Common myeloid progenitor, CD34-positive (primary cell): ENCODE data around the gene LRRC8A.
A peak's percentile ranks its signal among the peaks of the same experiment; 100 is the strongest.

Experiments
- CTCF ChIA-PET: fragments of 350-600 bp; sonication (Branson Sonifier 250); formaldehyde crosslinking; loops from one replicate; lab custom pipeline; 2021; ENCODE audit warnings: antibody characterized with exemption; lab: Charles Lee
- POLR2A ChIA-PET: fragments of 350-600 bp; sonication (Branson Sonifier 250); formaldehyde crosslinking; loops from one replicate; lab custom pipeline; 2021; ENCODE audit warnings: antibody characterized with exemption; lab: Charles Lee
- DNase-seq, 3 donors: peaks; one replicate each; pipeline versions ENCODE4 v3.0.0 to v3.0.0-alpha.2; 2013
- H3K27ac ChIP-seq, 2 experiments: 1 replicate in 1 of 2; 2 replicates in 1 of 2; pipeline ENCODE4 v1.7.0; 2013; ENCODE audit warnings: inconsistent platforms in 2 of 2, low read length in 2 of 2, mild to moderate bottlenecking in 2 of 2, low read depth in 1 of 2, moderate library complexity in 1 of 2; ENCODE audit not compliant: severe bottlenecking in 2 of 2, insufficient read depth in 1 of 2, poor library complexity in 1 of 2
- H3K27me3 ChIP-seq, 5 experiments: replicated peaks in 2 of 5; 1 replicate in 3 of 5; 2 replicates in 2 of 5; pipeline versions ENCODE4 v1.6.1 to v1.7.0; 2013; ENCODE audit warnings: low read length in 4 of 5, mild to moderate bottlenecking in 2 of 5, moderate library complexity in 2 of 5, inconsistent platforms in 1 of 5; ENCODE audit not compliant: insufficient read depth in 5 of 5, control insufficient read depth in 4 of 5
- H3K36me3 ChIP-seq, 4 experiments: 1 replicate in 2 of 4; 2 replicates in 2 of 4; pipeline versions ENCODE4 v1.6.1 to v1.7.0; 2013; ENCODE audit warnings: low read length in 3 of 4, control low read depth in 1 of 4, mild to moderate bottlenecking in 1 of 4; ENCODE audit not compliant: control insufficient read depth in 4 of 4, insufficient read depth in 4 of 4
- H3K4me1 ChIP-seq, 4 experiments: 1 replicate in 3 of 4; 2 replicates in 1 of 4; pipeline versions ENCODE4 v1.6.1 to v1.7.1; 2013; ENCODE audit warnings: low read length in 3 of 4, mild to moderate bottlenecking in 3 of 4, control low read depth in 1 of 4, inconsistent platforms in 1 of 4, moderate library complexity in 1 of 4; ENCODE audit not compliant: control insufficient read depth in 4 of 4, insufficient read depth in 4 of 4; ENCODE audit errors: control extremely low read depth in 1 of 4
- H3K4me3 ChIP-seq, 7 experiments: 1 replicate in 4 of 7; 2 replicates in 3 of 7; pipeline versions ENCODE4 v1.5.1 to v1.7.0; 2013; ENCODE audit warnings: mild to moderate bottlenecking in 7 of 7, low read length in 6 of 7, moderate library complexity in 6 of 7, inconsistent platforms in 2 of 7, low read depth in 2 of 7, control low read depth in 1 of 7; ENCODE audit not compliant: insufficient read depth in 4 of 7, control insufficient read depth in 1 of 7; ENCODE audit errors: extremely low read depth in 1 of 7
- H3K9me3 ChIP-seq, 5 experiments: 1 replicate in 4 of 5; 2 replicates in 1 of 5; pipeline versions ENCODE4 v1.6.1 to v1.7.1; 2013; ENCODE audit warnings: low read length in 4 of 5, mild to moderate bottlenecking in 2 of 5, inconsistent platforms in 1 of 5, low read depth in 1 of 5, moderate library complexity in 1 of 5; ENCODE audit not compliant: control insufficient read depth in 4 of 5, insufficient read depth in 2 of 5; ENCODE audit errors: control extremely low read depth in 1 of 5
- WGBS: methylation state at CpG from one replicate; pipeline ENCODE4 v1.1.5; 2013; ENCODE audit not compliant: insufficient coverage; 5-methylcytosine and 5-hydroxymethylcytosine counted together

The LRRC8A gene

DNA sequence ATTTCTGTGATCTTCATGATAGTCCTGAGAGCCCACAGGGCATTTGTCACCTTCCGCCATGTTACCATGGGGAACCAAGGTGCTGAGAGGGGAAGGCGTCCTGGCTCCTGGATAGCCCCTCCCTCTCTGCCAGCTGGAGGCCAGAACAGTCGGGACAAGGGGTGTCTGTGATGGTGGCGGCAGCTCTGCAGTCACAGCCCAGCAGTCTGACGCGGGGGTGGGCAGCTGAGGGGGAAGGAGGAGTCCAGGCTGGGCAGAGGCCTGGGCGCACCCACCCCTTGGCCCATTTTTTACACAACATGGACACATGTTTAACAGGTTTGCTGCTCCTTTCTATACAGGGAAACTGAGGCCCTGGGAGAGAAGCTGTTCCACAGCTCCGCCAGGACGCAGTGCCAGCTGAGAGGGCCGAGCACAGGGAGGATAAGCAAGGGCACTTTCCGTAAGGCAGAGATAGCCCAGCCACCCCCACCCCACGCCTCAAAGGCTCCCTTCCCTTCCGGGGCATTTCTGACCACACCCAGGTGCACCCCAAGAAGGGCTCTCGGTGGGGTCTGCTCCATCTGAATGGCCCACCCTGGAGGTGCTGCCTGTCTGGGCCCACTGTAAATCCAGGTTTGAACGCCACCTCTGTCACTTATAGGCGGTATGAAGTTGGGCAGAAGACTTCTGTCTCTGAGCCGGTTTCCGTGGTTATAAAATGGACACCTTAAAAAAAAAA lies 17.1 kb downstream of the LRRC8A start:
- POLR2A ChIA-PET = no interaction called here
- WGBS = 89% methylated on average over 14 of the region's 18 CpGs
- Histone ChIP-seq H3K27me3 (no peaks in the 10 kb centered on the region), H3K36me3 (peaks cover 0 to 8% (median 7%) of the 10 kb centered on the region in 4 experiments), H3K27ac (peak overlapping the region in 1 of 2 experiments; percentile 60), H3K4me1 (peaks cover 8 to 55% (median 49%) of the 10 kb centered on the region in 4 experiments), H3K4me3 (peak overlapping the region in 1 of 7 experiments; percentile 38), H3K9me3 (no peaks in the 10 kb centered on the region)
- CTCF ChIA-PET = interaction anchor here (0.6 kb wide), 1 partner anchor 51 kb away, joined by 3 read pairs; no protein-coding TSS in a partner anchor
- no peak for DNase-seq

DNA sequence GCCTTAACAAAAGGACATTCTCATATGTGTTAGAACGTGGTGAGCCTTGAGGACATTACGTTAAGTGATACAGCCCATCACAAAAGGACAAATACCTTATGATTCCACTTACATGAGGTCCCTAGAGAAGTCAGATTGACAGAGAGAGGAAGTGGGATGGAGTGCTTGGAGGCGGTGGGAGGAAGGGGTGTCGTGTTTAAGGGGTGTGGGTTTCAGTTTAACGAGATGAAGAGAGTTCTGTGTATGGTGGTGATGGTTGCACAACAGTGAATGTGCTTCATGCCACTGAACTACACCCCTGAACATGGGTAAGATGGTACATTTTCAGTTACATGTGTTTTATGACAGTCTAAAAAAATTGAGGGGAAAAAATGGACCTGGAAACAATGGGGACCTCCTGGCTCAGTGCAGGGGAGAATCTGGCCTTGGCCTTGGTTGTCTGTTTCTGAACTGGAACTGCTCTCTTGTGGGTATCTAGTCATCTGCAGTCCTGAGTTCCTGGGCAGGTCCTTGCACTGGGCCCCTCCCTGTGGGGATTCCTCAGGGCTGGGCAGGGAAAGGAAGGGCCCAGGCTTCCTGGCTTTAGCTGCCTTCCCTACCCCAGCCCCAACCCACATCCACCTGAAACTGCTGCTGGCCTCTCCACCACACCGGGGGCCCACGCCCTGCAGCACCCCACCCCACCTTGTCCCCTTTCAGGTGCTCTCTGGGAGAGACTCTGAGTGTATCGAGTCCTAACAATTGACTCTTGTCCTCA lies 17.8 kb downstream of the LRRC8A start:
- Histone ChIP-seq H3K4me3 (peak overlapping the region in 1 of 7 experiments; percentile 38), H3K27me3 (no peaks in the 10 kb centered on the region), H3K9me3 (no peaks in the 10 kb centered on the region), H3K36me3 (peaks cover 0 to 8% (median 7%) of the 10 kb centered on the region in 4 experiments), H3K27ac (peak overlapping the region; percentile 27 to 60), H3K4me1 (peaks cover 8 to 60% (median 49%) of the 10 kb centered on the region in 4 experiments)
- DNase-seq = peak in 2 of 3 donors; percentile 74 to 75
- ChIA-PET CTCF (interaction anchor here (1.3 to 1.6 kb wide), 2 partner anchors 17 to 21 kb away, joined by 3 to 4 read pairs; partner anchors contain the start of gene PHYHD1), POLR2A (interaction anchor here (0.7 kb wide), 1 partner anchor 20 kb away, joined by 3 read pairs; no protein-coding TSS in a partner anchor)
- WGBS = 19% methylated on average over 6 of the region's 8 CpGs

GRCh38 chr9:128901379-128901778 lies 19.4 kb downstream of the LRRC8A start:
- POLR2A ChIA-PET = no interaction called here
- H3K36me3 ChIP-seq = peaks cover 0 to 2% (median 0%) of the 10 kb centered on the region in 4 experiments

DNA sequence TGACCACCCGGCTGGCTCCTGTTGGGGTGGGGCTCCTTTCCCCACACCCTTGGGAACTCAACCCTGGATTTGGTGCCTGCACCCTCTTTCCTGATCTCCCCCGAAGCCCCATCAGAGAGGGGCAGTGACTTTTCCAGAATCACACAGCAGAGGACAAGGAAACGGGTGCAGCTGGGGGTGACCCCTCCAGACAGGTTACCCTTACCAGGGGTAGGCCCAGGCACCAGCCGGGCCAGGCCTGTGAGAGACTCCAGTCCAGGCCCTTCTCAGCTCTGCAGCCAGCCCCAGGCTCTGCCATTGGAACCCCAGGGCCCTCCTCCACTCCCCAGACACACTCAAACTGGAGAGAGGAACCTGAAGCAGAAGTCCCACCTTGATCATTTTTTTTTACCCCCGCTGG lies 19.9 kb downstream of the LRRC8A start:
- DNase-seq = no peak
- Histone ChIP-seq H3K27ac (peak overlapping the region in 1 of 2 experiments; percentile 54), H3K36me3 (peaks cover 0 to 3% (median 1%) of the 10 kb centered on the region in 4 experiments), H3K4me1 (peaks cover 8 to 60% (median 49%) of the 10 kb centered on the region in 4 experiments), H3K9me3 (no peaks in the 10 kb centered on the region), H3K27me3 (no peaks in the 10 kb centered on the region), H3K4me3 (peak overlapping the region in 1 of 7 experiments; percentile 38)
- POLR2A ChIA-PET = interaction anchor here (0.6 kb wide), 1 partner anchor 23 kb away, joined by 3 read pairs; no protein-coding TSS in a partner anchor
- WGBS = 90% methylated on average over 2 of the region's 5 CpGs
- CTCF ChIA-PET = interaction anchor here (1.1 to 1.7 kb wide), 3 partner anchors 16 to 26 kb away, joined by 3 to 7 read pairs (median 5); no protein-coding TSS in a partner anchor

More at GRCh38 chr9:128901379-128901778, 19.4 kb downstream of the LRRC8A start:
- H3K27ac ChIP-seq = peak overlapping the region in 1 of 2 experiments; percentile 60
- no peaks in the 10 kb centered on the region for H3K9me3 ChIP-seq
- no peaks in the 10 kb centered on the region for H3K27me3 ChIP-seq
- CTCF ChIA-PET = interaction anchor here (1.1 to 1.7 kb wide), 4 partner anchors 15 to 27 kb away, joined by 3 to 7 read pairs (median 4); partner anchors contain the start of gene PHYHD1
- no peak overlapping the region for H3K4me3 ChIP-seq
- WGBS = 85% methylated on average over 5 of the region's 7 CpGs
- DNase-seq = no peak
- H3K4me1 ChIP-seq = peaks cover 8 to 60% (median 49%) of the 10 kb centered on the region in 4 experiments

GRCh38 chr9:128902351-128903078 lies 20.6 kb downstream of the LRRC8A start:
- WGBS = 48% methylated on average over 16 of the region's 23 CpGs
- peaks cover 0 to 10% (median 5%) of the 10 kb centered on the region in 4 experiments for H3K36me3 ChIP-seq
- CTCF ChIA-PET = interaction anchor here (1.1 to 1.2 kb wide), 2 partner anchors 16 to 25 kb away, joined by 3 to 4 read pairs; no protein-coding TSS in a partner anchor
- H3K9me3 ChIP-seq = no peaks in the 10 kb centered on the region
- H3K27ac ChIP-seq = peak overlapping the region in 1 of 2 experiments; percentile 54
- peak overlapping the region in 4 of 7 experiments; percentile 12 to 40 (median 26) for H3K4me3 ChIP-seq
- peak; percentile 71 to 96 (median 92) for DNase-seq
- peaks cover 8 to 60% (median 49%) of the 10 kb centered on the region in 4 experiments for H3K4me1 ChIP-seq
- no peaks in the 10 kb centered on the region for H3K27me3 ChIP-seq
- POLR2A ChIA-PET = interaction anchor here (0.6 kb wide), 2 partner anchors 22 to 59 kb away, joined by 3 read pairs; no protein-coding TSS in a partner anchor

DNA sequence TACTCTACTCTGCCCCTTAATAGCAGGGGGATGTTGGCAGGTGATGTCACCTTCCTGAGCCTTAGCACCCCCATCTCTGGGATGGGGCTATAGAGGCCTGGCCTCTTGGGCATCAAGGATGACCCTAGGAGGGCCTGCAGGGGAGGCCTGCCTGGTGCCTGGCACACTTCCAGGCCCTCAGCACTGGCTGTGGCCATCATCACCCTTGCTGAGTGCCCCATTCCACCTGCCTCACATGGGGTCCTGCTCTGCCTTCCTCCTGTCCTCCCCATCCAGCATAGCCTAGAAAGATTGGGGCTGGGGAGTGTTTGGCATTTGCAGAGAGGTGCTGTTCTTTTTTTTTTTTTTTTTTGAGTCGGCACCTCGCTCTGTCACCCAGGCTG lies 21.1 kb downstream of the LRRC8A start:
- no peak for DNase-seq
- ChIA-PET CTCF (interaction anchor here (0.6 to 1.2 kb wide), 3 partner anchors 15 to 268 kb away, joined by 3 to 4 read pairs (median 3); no protein-coding TSS in a partner anchor), POLR2A (no interaction called here)
- peak overlapping the region in 1 of 2 experiments; percentile 54 for H3K27ac ChIP-seq
- no peaks in the 10 kb centered on the region for H3K27me3 ChIP-seq
- H3K36me3 ChIP-seq = peaks cover 3 to 16% (median 8%) of the 10 kb centered on the region in 4 experiments
- no peaks in the 10 kb centered on the region for H3K9me3 ChIP-seq
- WGBS = no CpG with 5 or more reads among the region's 2 CpGs
- H3K4me3 ChIP-seq = peak overlapping the region in 1 of 7 experiments; percentile 23
- peaks cover 8 to 58% (median 49%) of the 10 kb centered on the region in 4 experiments for H3K4me1 ChIP-seq
